ENCODE results near the gene TMEM178A. TPM values are rescaled to one million over a fixed set of nuclear protein-coding genes. Genes with fewer than 3 reads are reported as not detected.

TMEM178A gene
- total and polyA plus RNA-seq, 10 donors = 0.49 to 2.1 (median 0.89) TPM

DNA sequence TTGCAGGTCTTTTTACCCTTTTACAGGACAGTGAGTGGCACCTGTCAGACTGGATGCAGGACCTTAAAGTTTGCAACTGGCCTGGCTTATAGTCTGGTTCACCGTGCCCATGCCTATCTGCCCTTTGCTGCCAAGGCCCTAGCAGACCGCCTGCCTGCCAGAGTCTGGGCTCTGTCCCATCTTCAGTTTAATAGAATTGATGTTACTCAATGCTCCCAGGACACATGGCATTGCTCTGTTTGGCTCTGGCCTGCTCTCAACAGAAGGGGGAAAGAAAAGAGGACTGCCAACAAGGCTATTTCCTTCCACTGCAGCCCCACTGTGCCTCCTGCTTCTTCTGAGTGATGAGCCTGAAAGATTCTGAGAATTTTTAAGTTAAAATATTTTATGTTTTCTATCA, 25.6 kb upstream of the TMEM178A start:
- Histone ChIP-seq H3K27ac (no peak overlapping the region), H3K4me3 (no peak overlapping the region), H3K9me3 (no peaks in the 10 kb centered on the region), H3K4me1 (no peaks in the 10 kb centered on the region), H3K36me3 (no peaks in the 10 kb centered on the region), H3K27me3 (replicated peaks in 1 of 7) (no peaks in the 10 kb centered on the region)
- intact Hi-C loops (cut with DNase I; ENCODE audit: low total_unique reads) = no loop called here
- no peak for DNase-seq
- 89 to 94% (median 92%) methylated on average over 2 of the region's 2 CpGs; no CpG with 5 or more reads in 1 of the 5 donors for WGBS, 5 donors
- TF ChIP-seq, protein P1, sequence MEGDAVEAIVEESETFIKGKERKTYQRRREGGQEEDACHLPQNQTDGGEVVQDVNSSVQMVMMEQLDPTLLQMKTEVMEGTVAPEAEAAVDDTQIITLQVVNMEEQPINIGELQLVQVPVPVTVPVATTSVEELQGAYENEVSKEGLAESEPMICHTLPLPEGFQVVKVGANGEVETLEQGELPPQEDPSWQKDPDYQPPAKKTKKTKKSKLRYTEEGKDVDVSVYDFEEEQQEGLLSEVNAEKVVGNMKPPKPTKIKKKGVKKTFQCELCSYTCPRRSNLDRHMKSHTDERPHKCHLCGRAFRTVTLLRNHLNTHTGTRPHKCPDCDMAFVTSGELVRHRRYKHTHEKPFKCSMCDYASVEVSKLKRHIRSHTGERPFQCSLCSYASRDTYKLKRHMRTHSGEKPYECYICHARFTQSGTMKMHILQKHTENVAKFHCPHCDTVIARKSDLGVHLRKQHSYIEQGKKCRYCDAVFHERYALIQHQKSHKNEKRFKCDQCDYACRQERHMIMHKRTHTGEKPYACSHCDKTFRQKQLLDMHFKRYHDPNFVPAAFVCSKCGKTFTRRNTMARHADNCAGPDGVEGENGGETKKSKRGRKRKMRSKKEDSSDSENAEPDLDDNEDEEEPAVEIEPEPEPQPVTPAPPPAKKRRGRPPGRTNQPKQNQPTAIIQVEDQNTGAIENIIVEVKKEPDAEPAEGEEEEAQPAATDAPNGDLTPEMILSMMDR (IDR thresholded peaks at IDR 0.05 in 8 of 11, conservative IDR thresholded peaks at IDR 0.05 in 3 of 11) = no peak
- TF ChIP-seq POLR2A (IDR thresholded peaks at IDR 0.05) = no peak
- TF ChIP-seq POLR2AphosphoS5 (IDR thresholded peaks at IDR 0.05) = no peak

DNA sequence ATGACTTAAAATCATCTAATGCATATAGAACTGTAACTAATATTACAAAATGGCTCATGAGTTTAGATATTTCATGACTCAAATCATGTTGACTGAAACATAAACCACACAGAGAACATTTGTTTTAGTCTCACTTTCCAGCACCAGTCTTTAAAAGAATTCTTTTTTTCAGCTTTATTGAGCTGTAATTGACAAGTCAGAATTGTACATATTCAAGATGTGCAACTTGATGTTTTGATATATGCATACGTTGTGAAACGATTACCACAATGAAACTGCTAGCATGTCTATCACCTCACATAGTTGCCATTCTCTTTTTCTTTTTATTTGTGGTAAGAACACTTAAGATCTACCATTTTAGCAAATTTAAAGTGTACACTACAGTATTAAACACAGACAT, 25.0 kb upstream of the TMEM178A start:
- WGBS, 5 donors = 72 to 83% (median 81%) methylated on average over 2 of the region's 2 CpGs

DNA sequence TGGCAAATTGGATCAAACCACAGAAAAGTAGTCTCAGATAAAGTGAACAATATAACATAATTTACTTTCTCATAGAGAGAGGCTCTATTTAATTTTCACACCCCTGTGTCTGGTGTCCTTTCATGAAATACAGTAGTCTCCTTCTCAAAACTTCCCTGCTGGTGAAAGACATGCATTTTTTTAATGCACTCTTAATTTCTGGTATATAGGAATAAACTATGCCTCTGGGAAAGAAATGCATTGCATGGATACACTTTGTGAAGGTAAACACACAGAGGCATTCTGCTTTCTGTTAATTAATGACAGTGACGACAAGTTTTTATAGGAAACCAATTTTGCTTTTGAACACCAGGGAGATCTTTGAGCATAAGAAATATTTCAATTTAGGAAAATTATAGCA, 24.1 kb upstream of the TMEM178A start:
- intact Hi-C loops (cut with DNase I; ENCODE audit: low total_unique reads) = no loop called here
- 89 to 96% (median 93%) methylated on average over 1 of the region's 1 CpG for WGBS, 5 donors
- no peaks in the 10 kb centered on the region for H3K27me3 ChIP-seq (replicated peaks in 1 of 7)
- no peak for DNase-seq
- H3K4me3 ChIP-seq = no peak overlapping the region
- no peaks in the 10 kb centered on the region for H3K36me3 ChIP-seq
- no peak for TF ChIP-seq POLR2A (IDR thresholded peaks at IDR 0.05)
- no peak for TF ChIP-seq POLR2AphosphoS5 (IDR thresholded peaks at IDR 0.05)
- TF ChIP-seq, protein P1 (IDR thresholded peaks at IDR 0.05 in 8 of 11, conservative IDR thresholded peaks at IDR 0.05 in 3 of 11) = no peak
- H3K9me3 ChIP-seq = no peaks in the 10 kb centered on the region
- no peak overlapping the region for H3K27ac ChIP-seq
- no peaks in the 10 kb centered on the region for H3K4me1 ChIP-seq

More for the DNA sequence above, 25.0 kb upstream of the TMEM178A start:
- Histone ChIP-seq H3K27ac (no peak overlapping the region), H3K27me3 (replicated peaks in 1 of 7) (no peaks in the 10 kb centered on the region), H3K9me3 (no peaks in the 10 kb centered on the region), H3K4me1 (no peaks in the 10 kb centered on the region), H3K36me3 (no peaks in the 10 kb centered on the region), H3K4me3 (no peak overlapping the region)
- no peak for DNase-seq
- no peak for TF ChIP-seq POLR2AphosphoS5 (IDR thresholded peaks at IDR 0.05)
- no peak for TF ChIP-seq POLR2A (IDR thresholded peaks at IDR 0.05)
- TF ChIP-seq, protein P1 (IDR thresholded peaks at IDR 0.05 in 8 of 11, conservative IDR thresholded peaks at IDR 0.05 in 3 of 11) = no peak
- intact Hi-C loops (cut with DNase I; ENCODE audit: low total_unique reads) = no loop called here

DNA sequence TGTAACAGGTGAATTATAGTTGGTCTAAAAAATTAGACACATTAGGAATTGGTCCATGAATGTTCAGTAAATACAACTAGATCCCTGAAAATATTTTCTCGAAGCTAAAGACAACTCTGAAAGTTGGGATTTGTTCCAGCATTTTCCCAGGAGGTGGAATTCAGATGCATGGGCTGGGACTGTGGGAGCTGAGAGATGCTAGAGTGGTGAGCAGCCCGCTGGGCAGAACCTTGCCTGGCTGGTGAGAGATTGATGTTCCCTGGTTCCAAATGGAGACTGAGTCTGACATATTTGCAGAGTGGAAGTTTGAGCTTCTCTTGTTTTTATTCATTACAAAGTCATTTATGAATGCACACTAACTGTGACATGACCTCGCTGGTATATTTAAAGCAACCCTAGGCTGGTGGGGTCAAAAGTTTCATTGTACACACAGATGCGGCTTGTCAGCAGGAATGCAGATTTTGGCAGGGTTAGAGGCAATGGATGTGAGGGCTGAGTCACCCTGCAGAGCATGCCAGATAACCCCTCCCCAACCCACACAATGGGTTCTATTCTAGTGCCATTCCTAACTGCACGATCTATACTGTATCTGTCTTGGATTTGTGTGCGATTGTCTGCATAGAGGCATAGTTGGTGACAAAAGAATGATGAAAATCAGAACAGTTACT, 23.5 kb upstream of the TMEM178A start:
- 58 to 79% (median 72%) methylated on average over 6 of the region's 6 CpGs for WGBS, 5 donors
- Histone ChIP-seq H3K4me3 (no peak overlapping the region), H3K27ac (no peak overlapping the region), H3K4me1 (no peaks in the 10 kb centered on the region), H3K27me3 (replicated peaks in 1 of 7) (no peaks in the 10 kb centered on the region), H3K36me3 (no peaks in the 10 kb centered on the region), H3K9me3 (no peaks in the 10 kb centered on the region)
- intact Hi-C loops (cut with DNase I; ENCODE audit: low total_unique reads) = no loop called here
- no peak for DNase-seq
- TF ChIP-seq, protein P1 (IDR thresholded peaks at IDR 0.05 in 8 of 11, conservative IDR thresholded peaks at IDR 0.05 in 3 of 11) = no peak
- TF ChIP-seq POLR2AphosphoS5 (IDR thresholded peaks at IDR 0.05) = no peak
- no peak for TF ChIP-seq POLR2A (IDR thresholded peaks at IDR 0.05)
